Colonic mucosa (tissue), 4 donors: Measurements from ENCODE around the gene SLTM. TPM values are rescaled to one million over a fixed set of nuclear protein-coding genes. Genes with fewer than 3 reads are reported as not detected.
"Not testable (repeated sequence)": the region's sequence is repeated elsewhere in the genome, so short reads cannot be mapped to it uniquely, and the experiment has no call there.

Source experiments
- DNase-seq: peaks from one replicate; pipeline ENCODE4 v3.0.0-alpha.2; 2020
- H3K27ac ChIP-seq: fragments of 200-600 bp; one replicate; pipeline ENCODE4 v1.8.0; 2021
- H3K27me3 ChIP-seq: fragments of 200-600 bp; one replicate; pipeline ENCODE4 v1.8.0; 2021
- H3K36me3 ChIP-seq: fragments of 200-600 bp; one replicate; pipeline ENCODE4 v1.8.0; 2021
- H3K4me1 ChIP-seq: fragments of 200-600 bp; one replicate; pipeline ENCODE4 v1.8.0; 2021; ENCODE audit warnings: mild to moderate bottlenecking
- H3K4me3 ChIP-seq: fragments of 200-600 bp; one replicate; pipeline ENCODE4 v1.8.0; 2021
- H3K9ac ChIP-seq, 2 donors: one replicate each; pipeline ENCODE4 v1.7.0; 2013; ENCODE audit warnings: control low read depth in 2 of 2, low read depth in 2 of 2, low read length in 2 of 2
- H3K9me3 ChIP-seq: fragments of 200-600 bp; one replicate; pipeline ENCODE4 v1.8.0; 2021
- CTCF ChIP-seq: fragments of 200-600 bp; IDR thresholded peaks from one replicate; pipeline ENCODE4 v1.8.0; 2022; ENCODE audit warnings: antibody characterized with exemption, mild to moderate bottlenecking
- intact Hi-C: fragments of 100-400 bp; cut with DNase I; formaldehyde crosslinking; loops from one replicate; pipeline ENCODE4 v1.14.1; 2022
- total RNA-seq, 2 donors: library from RNA; stranded (reverse); fragmentation: NEBNext Ultra II Directional in 1 of 2; extraction: Animal tissue kit (Norgen Biotek cat#: 25700) in 1 of 2; gene quantifications; one replicate each; pipeline ENCODE4 v1.2.1, GENCODE V29; 2021
- donor health status: healthy.
- donor health status: DM: no; HTN: no; CAD: no.
- donor health status: DM: no; HTN: no; CAD: no.

The SLTM gene
- total RNA-seq, 2 donors from 2014 or later, result 62.6 to 78.2 TPM

- intact Hi-C loops, result no loop called here
Measured at GRCh38 chr15:58957101-58957973, 23.9 kb upstream of the SLTM start.

GRCh38 chr15:58952751-58953150, 19.3 kb upstream of the SLTM start:
- intact Hi-C loops, result no loop called here
- no peaks in the 10 kb centered on the region for H3K4me1 ChIP-seq

More at GRCh38 chr15:58957101-58957973, 23.9 kb upstream of the SLTM start:
- Histone ChIP-seq H3K36me3 (no peaks in the 10 kb centered on the region), H3K27ac (no peak overlapping the region), H3K9ac (no peak overlapping the region), H3K27me3 (no peaks in the 10 kb centered on the region), H3K4me1 (no peaks in the 10 kb centered on the region), H3K4me3 (no peak overlapping the region), H3K9me3 (no peaks in the 10 kb centered on the region)
- peak; percentile 68 for DNase-seq
- peak; percentile 64 for TF ChIP-seq CTCF

GRCh38 chr15:58951388-58952007, 18.0 kb upstream of the SLTM start:
- TF ChIP-seq CTCF, result no peak
- Histone ChIP-seq H3K4me1 (no peaks in the 10 kb centered on the region), H3K9me3 (no peaks in the 10 kb centered on the region), H3K27ac (no peak overlapping the region), H3K9ac (no peak overlapping the region), H3K27me3 (no peaks in the 10 kb centered on the region), H3K36me3 (no peaks in the 10 kb centered on the region), H3K4me3 (no peak overlapping the region)
- intact Hi-C loops, result no loop called here
- no peak for DNase-seq

More at GRCh38 chr15:58952751-58953150, 19.3 kb upstream of the SLTM start:
- no peak overlapping the region for H3K9ac ChIP-seq
- no peaks in the 10 kb centered on the region for H3K27me3 ChIP-seq
- no peak overlapping the region for H3K4me3 ChIP-seq
- no peak for DNase-seq
- no peaks in the 10 kb centered on the region for H3K9me3 ChIP-seq
- no peaks in the 10 kb centered on the region for H3K36me3 ChIP-seq
- TF ChIP-seq CTCF, result no peak
- no peak overlapping the region for H3K27ac ChIP-seq

- Histone ChIP-seq H3K9ac (no peak overlapping the region), H3K27ac (no peak overlapping the region), H3K36me3 (no peaks in the 10 kb centered on the region), H3K4me3 (no peak overlapping the region), H3K9me3 (no peaks in the 10 kb centered on the region), H3K27me3 (no peaks in the 10 kb centered on the region), H3K4me1 (no peaks in the 10 kb centered on the region)
- DNase-seq, result no peak
- TF ChIP-seq CTCF, result no peak
- intact Hi-C loops, result no loop called here
Measured at GRCh38 chr15:58947179-58947578, 13.7 kb upstream of the SLTM start.

- H3K9ac ChIP-seq, H3K27me3 ChIP-seq, DNase-seq, H3K36me3 ChIP-seq, H3K4me3 ChIP-seq, H3K9me3 ChIP-seq, intact Hi-C loops, H3K4me1 ChIP-seq: not testable (repeated sequence)
- peak overlapping the region; percentile 98 for H3K27ac ChIP-seq
Measured at GRCh38 chr15:58934974-58935373, 1.5 kb upstream of the SLTM start.

- no peak for TF ChIP-seq CTCF
- Histone ChIP-seq H3K36me3 (no peaks in the 10 kb centered on the region), H3K4me3 (no peak overlapping the region), H3K27ac (peak overlapping the region; percentile 98), H3K9ac (peak overlapping the region; percentile 91 to 98), H3K27me3 (no peaks in the 10 kb centered on the region), H3K4me1 (no peaks in the 10 kb centered on the region), H3K9me3 (no peaks in the 10 kb centered on the region)
- no peak for DNase-seq
- intact Hi-C loops, result no loop called here
Measured at GRCh38 chr15:58934521-58934920, 1.0 kb upstream of the SLTM start.
